HT-29 (cell line): ENCODE measurements around the gene CUX1. TPM values are rescaled to one million over a fixed set of nuclear protein-coding genes. Genes with fewer than 3 reads are reported as not detected.
"Not testable (repeated sequence)": the region's sequence is repeated elsewhere in the genome, so short reads cannot be mapped to it uniquely, and the experiment has no call there.

Experiments used
- DNase-seq: peaks from one replicate; pipeline ENCODE4 v3.0.0-alpha.2; 2015; ENCODE audit warnings: low spot score
- total RNA-seq: library from RNA; depleted of rRNA; stranded (reverse); fragments of >200 nt; shearing (Covaris generic); gene quantifications from 2 replicates; pipeline ENCODE4 v1.2.3, GENCODE V29; 2014

The CUX1 gene
- total RNA-seq, 1 experiment from 2014 or later, result 48.3 TPM

- no peak for DNase-seq
Observed at GRCh38 chr7:102004848-102005247, 187.4 kb downstream of the CUX1 start.

DNA sequence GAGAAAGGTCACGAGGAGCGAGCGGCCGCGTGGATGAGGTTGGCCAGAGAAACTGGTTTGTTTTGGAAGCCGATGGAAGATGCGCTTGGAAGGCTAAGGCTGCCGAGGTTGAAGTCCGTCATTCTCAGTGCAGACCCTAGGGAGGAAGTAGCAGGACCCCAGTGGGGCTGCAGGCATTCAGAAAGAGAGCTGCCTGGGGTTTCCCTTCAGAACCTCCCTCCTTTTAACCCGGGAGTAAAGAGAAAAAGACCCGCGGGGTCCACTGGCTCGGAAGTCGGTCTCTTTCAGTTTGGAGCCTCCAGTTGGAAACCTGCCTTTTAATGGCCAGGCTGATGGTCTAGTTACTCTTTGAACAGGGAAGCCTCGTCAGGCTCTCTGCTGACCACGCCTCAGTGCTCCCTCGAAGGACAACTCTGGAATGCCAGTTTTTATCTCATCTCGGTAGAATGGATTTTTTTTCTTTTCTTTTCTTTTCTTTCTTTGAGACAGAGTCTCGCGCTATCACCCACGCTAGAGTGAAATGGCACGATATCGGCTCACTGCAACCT, 188.6 kb downstream of the CUX1 start:
- DNase-seq, result no peak

GRCh38 chr7:102006695-102007094, 189.3 kb downstream of the CUX1 start:
- DNase-seq, result no peak

DNA sequence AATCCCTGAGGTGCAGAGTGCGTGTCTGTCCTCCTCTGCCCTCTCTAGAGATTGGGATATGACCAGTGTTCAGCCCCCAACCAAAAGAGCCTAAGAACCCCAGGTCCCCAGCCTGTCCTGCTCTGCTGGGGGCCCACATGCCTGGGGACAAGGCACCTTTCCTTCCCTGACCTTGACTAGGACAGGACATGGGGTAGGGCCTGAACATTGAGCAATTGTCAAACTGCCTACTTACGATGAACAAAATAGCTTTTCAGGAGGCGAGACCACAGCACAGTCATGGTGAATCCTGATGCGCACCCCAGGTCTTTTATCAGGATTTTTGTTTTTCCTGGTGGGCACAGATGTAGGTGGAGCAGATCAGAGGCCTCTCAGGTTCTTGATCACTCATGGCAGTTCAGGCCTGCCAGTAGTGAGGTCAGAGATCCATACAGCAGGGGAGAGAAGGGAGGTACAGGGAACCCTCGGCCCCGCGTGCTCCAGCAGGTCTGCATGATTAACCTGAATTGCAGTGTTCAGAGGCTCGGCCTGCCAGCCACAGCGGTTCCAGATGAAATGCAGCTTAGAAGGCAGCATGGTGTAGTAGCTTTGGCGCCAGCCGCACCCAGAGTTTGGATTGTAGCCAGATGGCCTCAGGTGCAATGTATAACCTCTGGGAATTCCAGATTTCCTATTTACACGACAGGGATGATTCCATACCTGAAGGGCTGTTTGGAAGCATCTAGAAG, 191.3 kb downstream of the CUX1 start:
- DNase-seq, result no peak

DNA sequence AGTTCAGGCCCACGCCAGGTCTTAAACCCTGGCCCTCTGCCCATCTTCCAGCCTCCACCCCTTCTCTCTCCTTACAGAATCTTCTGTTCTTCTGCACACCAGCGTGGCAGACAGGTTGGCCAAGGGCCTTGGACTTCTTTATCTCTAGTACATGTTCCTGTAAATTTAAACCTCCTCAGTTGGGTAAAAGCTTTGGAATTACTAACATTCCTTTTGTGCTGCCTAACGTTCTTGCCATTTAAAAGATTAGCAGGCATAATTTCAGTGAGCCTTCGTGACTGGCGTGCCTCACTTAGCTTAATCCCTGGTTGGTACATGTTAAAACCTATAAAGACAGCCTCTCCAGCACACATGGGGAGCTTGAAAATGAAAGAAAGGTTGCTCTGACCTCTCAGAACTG, 192.2 kb downstream of the CUX1 start:
- no peak for DNase-seq

- DNase-seq, result not testable (repeated sequence)
Observed at GRCh38 chr7:102012112-102012830, 194.8 kb downstream of the CUX1 start.

DNA sequence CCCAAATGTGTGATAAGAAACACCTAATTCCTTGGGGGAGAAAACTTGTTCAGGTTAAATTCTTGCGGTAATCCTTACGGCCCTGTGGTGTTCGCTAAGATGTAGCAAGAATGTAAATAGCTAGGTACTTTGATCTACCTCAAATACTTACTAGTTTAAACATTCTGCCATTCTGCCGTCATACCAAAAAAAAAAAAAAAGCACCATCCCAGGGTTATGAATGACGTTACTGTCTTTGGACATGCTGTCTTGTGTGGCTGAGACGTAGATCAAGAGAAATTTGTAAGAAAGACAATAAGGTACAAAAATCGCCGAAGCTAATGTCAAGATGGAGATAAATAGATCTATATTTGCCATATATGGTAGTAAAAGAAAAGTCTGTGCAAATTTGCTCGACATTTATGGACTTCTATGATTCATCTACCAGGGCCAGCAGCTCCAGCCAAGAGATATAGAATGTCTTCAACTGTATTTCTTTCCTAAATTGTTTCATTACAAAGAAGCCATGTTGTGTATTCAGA, 195.6 kb downstream of the CUX1 start:
- DNase-seq, result no peak

GRCh38 chr7:102018876-102019275, 201.4 kb downstream of the CUX1 start:
- DNase-seq, result no peak

GRCh38 chr7:102019461-102019860, 202.0 kb downstream of the CUX1 start:
- DNase-seq, result no peak

DNA sequence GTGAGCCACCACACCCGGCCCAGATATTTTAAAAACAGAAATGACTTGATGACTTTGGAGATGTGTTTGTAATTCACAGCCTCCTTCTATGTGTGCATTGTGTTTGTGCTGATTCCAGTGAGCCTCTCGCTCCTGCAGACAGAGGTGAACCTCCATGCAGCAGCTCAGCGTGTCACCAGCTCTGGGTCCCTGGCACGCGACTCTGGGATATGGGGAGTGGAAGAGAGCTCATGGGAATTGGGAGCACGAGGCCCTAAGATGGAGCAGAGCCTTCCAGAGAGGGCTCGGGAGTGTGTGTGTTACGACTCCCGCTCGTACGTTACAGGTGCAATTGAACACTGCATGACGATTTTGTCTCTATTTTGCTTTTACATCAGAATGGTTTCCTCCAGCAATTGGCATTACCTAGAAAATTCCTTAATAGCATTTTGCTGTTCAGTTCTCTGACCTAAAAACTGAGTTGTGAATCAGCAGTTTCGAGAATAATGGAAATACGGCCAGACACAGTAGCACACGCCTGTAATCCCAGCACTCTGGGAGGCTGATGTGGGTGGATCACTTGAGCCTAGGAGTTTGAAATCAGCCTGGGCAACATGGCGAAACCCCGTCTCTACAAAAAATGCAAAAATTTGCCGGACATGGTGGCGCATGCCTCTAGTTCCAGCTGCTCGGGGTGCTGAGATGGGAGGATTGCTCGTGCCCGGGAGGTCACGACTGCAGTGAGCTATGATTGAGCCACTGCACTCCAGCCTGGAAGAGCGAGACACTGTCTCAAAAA, 204.6 kb downstream of the CUX1 start:
- no peak for DNase-seq

- no peak for DNase-seq
Observed at GRCh38 chr7:102024005-102024768, 206.8 kb downstream of the CUX1 start.

- DNase-seq, result no peak
Observed at GRCh38 chr7:102024769-102025391, 207.5 kb downstream of the CUX1 start.

- not testable (repeated sequence) for DNase-seq
Observed at GRCh38 chr7:102025777-102026176, 208.4 kb downstream of the CUX1 start.

DNA sequence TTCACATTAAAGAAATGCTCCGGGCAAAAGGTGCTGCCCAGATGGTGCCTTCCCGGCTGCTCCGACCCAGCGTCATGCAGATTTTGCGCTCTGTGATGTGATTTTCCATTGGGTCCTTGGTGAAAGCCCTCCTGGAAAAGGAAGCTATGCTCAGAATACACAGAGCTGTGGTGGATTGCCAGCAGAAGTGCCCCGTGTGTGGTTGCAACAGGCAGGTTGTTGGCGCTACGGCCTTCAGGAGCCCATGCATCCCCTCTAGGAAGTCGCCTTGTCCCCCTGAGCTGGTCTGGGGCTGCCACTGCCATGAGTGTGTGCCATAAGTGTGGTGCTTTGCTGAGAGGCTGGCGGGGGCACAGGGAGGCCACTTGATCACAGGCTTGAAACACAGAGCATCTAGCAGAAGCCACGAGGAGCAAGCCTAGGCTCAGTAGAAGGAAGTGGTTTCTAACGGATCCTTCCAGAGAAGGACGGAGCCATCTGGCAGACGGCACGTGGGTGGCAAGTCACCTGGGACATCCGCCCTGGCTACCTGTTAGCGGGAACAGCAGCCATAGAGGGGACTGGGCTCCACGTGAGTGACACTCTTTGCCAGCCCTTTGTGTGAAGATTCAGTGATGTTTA, 210.9 kb downstream of the CUX1 start:
- DNase-seq, result no peak

DNA sequence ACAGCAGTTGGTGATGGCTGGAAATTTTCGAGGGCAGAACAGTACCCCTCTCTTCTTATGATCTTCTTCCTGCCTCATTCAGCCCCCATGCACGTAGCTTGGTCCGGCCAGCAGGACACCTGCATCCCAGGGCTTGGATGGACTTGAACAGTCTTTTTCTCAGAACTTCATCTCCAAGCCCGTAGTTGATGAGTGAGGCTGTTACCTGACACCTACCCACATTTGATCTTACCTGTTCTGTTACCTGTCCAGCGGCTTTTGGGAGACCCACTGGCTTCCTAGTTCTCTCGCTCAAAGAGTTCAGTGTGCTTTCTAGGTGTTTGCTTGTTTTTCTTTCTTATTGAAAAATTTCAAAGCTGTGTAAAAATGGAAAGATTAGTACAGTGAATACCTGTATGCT, 212.2 kb downstream of the CUX1 start:
- DNase-seq, result no peak

- no peak for DNase-seq
Observed at GRCh38 chr7:102030696-102031095, 213.3 kb downstream of the CUX1 start.

DNA sequence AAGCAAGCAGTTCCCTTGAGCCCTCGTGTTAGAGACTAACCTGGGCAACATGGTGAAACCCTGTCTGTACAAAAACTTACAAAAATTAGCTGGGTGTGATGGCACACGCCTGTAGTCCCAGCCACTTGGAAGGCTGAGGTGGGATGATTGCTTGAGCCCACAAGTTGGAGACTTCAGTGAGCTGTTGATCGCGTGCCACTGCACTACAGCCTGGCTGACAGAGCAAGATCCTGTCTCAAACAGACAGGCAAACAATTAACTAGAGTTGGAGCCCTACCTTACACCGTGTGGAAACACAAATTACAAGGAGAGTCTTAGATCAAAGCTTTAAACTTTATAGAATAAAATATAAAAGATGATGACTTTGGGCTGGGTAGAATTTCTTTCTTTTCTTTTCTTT, 219.5 kb downstream of the CUX1 start:
- no peak for DNase-seq

DNA sequence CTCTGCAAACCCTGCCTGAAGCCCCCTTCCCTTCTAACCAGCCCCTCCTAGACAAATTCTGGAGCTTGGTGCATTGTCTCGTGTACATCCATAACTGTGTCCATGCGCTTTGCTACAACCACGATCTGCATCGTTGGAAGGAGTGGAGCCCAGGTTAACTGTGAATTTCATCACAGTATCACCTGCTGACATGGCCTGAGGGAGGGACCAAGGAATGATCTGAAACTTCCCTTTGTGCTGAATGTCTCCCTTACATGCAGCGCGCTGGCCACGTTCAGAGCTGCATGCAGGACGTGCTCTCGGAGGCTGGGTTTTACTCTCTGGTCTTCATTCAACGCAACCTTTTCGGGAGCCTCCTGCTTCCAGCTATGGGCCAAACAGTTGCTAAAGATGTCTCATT, 222.3 kb downstream of the CUX1 start:
- DNase-seq, result no peak

DNA sequence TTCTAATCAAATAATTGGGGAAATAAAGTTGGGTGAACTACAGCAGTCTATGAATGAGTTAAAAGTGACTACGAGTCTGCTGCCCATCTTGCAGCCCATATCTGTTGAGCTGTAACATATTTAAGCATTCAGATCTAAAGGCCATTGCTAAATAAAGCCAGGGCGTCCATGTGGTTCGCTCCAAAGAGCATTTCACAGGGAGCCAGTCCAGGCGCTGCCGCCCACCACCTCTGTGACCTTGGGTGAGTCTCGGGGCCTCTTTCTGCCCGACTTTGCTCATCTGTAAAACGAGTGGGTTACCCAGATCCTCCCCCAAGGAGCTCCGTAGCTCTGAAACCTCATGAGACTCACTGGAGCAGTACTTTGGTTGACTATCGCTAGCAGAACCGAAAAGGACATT, 223.1 kb downstream of the CUX1 start:
- no peak for DNase-seq

DNA sequence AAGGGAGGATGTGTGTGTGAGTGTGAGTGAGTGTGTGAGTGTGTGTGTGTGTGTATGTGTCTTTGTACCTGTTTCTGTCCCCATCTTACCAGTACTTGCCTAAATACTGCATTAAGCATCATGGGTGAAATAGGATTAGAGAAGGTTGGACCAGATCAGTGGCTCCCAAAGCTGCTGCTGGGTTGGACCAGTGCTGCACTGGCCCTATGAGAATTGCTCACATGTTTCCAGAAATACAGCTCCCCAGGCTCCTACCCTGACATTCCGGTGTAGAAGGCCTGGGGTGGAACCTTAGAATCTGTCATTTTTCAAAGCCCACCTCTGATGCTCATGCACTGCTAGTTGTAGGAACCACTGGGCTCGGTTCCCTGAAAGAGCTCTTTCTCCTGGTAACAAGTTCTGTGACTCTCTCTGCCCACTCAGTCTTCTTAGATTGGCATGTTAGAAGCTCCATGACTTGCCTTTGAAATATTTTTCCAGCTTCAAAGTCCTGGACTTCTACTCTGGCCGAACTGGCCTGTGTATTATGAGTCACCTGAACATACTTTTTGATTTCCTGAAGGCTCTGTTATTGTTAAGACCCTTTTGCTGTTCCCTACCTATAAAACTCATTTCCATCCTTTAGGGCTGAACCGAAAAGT, 224.7 kb downstream of the CUX1 start:
- DNase-seq, result no peak
